Epithelial cell of esophagus (primary cell): ENCODE data around the gene TSPAN9.
A peak's percentile ranks its signal among the peaks of the same experiment; 100 is the strongest.

Experiments used
- DNase-seq: peaks from one replicate; pipeline ENCODE4 v3.0.0; 2010; ENCODE audit warnings: low read depth
- H3K4me3 ChIP-seq: 2 replicates; pipeline ENCODE4 v1.5.1; 2011; ENCODE audit warnings: mild to moderate bottlenecking, low read length, control low read depth
- CTCF ChIP-seq: IDR thresholded peaks from 2 replicates; pipeline ENCODE4 v1.5.1; 2011; ENCODE audit warnings: low read depth, mild to moderate bottlenecking, low read length, control low read depth, inconsistent platforms; ENCODE audit not compliant: insufficient read depth; ENCODE audit errors: missing control alignments

TSPAN9 gene

GRCh38 chr12:3177778-3178425 lies 100.7 kb downstream of the TSPAN9 start:
- TF ChIP-seq CTCF = no peak
- DNase-seq = no peak
- H3K4me3 ChIP-seq = no peak overlapping the region

GRCh38 chr12:3178671-3179313 lies 101.6 kb downstream of the TSPAN9 start:
- no peak overlapping the region for H3K4me3 ChIP-seq
- DNase-seq = no peak
- no peak for TF ChIP-seq CTCF

GRCh38 chr12:3179731-3180130 lies 102.6 kb downstream of the TSPAN9 start:
- no peak for DNase-seq
- no peak for TF ChIP-seq CTCF

GRCh38 chr12:3182426-3182825 lies 105.2 kb downstream of the TSPAN9 start:
- DNase-seq = peak; percentile 51
- no peak overlapping the region for H3K4me3 ChIP-seq
- no peak for TF ChIP-seq CTCF

More at GRCh38 chr12:3179731-3180130, 102.6 kb downstream of the TSPAN9 start:
- H3K4me3 ChIP-seq = no peak overlapping the region

GRCh38 chr12:3184485-3184884 lies 107.3 kb downstream of the TSPAN9 start:
- H3K4me3 ChIP-seq = no peak overlapping the region
- no peak for TF ChIP-seq CTCF
- DNase-seq = no peak

- no peak for TF ChIP-seq CTCF
- peak; percentile 27 for DNase-seq
- no peak overlapping the region for H3K4me3 ChIP-seq
These were observed 108.2 kb downstream of the TSPAN9 start for GRCh38 chr12:3185260-3185870.
